ENCODE measurements around the gene INO80E.

INO80E gene

GRCh38 chr16:29975811-29976511, 20.1 kb upstream of the INO80E start:
- DNase-seq: no peak

GRCh38 chr16:29977063-29977825, 18.8 kb upstream of the INO80E start:
- DNase-seq: no peak

DNA sequence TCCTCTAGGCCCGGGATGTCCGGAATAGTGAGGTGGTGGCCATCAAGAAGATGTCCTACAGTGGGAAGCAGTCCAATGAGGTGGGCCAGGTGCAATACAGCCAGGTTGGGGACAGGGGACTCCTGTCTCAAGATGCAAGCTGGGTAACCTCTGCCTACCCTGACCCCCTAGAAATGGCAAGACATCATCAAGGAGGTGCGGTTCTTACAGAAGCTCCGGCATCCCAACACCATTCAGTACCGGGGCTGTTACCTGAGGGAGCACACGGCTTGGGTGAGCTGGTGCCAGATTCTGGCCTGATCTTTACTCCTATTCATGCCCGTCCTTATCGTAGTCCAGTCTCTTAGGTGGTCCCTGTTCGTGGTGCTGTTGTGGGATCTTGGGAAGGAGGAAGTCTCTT, 18.0 kb upstream of the INO80E start:
- no peak for DNase-seq

DNA sequence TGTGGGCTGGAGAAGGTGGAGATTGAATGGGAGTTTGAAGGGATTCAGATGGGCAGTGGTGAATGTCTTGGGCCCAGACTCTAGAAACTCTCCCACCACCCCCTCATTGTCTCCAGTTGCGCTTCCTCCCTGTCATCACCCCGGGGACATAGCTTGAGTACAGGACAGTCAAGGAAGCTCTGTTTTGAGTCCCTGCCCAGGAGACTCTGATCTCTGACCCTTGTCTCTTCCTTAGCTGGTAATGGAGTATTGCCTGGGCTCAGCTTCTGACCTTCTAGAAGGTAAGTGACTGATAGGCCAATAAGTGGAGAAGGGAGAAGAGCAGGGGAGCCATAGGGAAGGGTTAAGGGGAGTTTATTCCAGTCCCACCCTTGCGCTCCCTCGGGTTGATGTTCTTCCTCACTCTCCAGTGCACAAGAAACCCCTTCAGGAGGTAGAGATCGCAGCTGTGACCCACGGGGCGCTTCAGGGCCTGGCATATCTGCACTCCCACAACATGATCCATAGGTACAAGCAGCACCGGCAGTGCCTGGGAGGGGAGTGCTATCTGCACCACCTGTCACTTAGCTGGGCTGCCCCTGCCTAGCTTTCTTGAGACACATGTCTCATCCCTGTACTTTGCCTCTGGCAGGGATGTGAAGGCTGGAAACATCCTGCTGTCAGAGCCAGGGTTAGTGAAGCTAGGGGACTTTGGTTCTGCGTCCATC, 17.3 kb upstream of the INO80E start:
- DNase-seq: no peak

- DNase-seq: no peak
Measured at GRCh38 chr16:29982560-29983419, 13.3 kb upstream of the INO80E start.

DNA sequence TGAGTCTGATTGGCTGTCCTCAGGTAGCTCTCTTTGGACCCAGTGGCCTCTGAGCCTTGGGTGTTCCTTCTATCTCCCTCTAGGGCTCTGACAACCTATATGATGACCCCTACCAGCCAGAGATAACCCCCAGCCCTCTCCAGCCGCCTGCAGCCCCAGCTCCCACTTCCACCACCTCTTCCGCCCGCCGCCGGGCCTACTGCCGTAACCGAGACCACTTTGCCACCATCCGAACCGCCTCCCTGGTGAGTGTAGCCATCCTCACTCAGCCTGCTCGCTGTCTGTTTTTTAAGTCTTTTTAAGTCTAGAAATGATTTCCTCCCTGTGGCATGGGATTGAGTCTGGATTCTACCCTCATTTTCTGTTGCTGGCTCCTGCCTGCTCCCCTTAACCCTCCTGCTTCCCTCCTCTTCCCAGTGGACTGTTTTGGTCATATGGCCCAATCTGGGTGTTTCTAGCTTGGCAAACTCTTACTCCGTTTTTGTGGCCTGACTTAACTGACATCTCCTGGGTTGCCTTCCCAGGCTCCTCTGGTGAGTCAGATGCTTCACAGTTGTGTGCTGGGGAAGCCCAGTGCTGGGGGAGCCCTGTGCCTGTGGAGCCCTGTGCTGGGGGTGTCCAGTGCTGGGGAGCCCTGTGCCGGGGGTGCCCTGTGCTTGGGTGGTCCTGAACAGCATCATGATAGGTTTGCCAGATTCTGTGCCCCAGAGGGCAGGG, 12.5 kb upstream of the INO80E start:
- DNase-seq: no peak

- DNase-seq: no peak
Measured at GRCh38 chr16:29984137-29984763, 11.8 kb upstream of the INO80E start.

DNA sequence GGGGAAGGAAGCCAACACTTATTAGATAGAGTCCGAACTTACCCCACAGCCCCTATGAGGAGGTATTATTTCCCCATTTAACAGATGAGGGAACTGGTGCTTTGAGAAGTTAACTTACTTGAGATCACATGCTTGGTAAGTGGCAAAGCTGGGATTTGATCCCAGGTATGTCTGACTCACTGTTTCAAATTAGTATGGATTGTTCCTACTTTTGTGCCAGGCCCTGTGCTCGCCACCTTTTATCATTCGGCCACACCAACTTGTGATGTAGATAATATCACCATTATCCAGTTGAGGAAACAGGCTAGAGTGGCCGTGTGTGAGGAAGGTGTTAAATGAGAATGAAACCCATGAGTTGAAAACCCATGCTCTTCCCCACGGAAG, 11.3 kb upstream of the INO80E start:
- DNase-seq: no peak

GRCh38 chr16:29985271-29985811, 10.7 kb upstream of the INO80E start:
- no peak for DNase-seq

- DNase-seq: no peak
Measured at GRCh38 chr16:29986231-29986630, 9.8 kb upstream of the INO80E start.

DNA sequence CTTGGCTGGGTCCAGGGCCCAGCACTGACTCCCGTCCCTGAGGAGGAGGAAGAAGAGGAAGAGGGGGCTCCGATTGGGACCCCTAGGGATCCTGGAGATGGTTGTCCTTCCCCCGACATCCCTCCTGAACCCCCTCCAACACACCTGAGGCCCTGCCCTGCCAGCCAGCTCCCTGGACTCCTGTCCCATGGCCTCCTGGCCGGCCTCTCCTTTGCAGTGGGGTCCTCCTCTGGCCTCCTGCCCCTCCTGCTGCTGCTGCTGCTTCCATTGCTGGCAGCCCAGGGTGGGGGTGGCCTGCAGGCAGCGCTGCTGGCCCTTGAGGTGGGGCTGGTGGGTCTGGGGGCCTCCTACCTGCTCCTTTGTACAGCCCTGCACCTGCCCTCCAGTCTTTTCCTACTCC, 9.1 kb upstream of the INO80E start:
- no peak for DNase-seq

GRCh38 chr16:29987371-29988085, 8.5 kb upstream of the INO80E start:
- no peak for DNase-seq

- no peak for DNase-seq
Measured at GRCh38 chr16:29988346-29989075, 7.5 kb upstream of the INO80E start.

- DNase-seq: no peak
Measured at GRCh38 chr16:29989111-29989858, 6.8 kb upstream of the INO80E start.

- DNase-seq: no peak
Measured at GRCh38 chr16:29990034-29990433, 6.0 kb upstream of the INO80E start.

DNA sequence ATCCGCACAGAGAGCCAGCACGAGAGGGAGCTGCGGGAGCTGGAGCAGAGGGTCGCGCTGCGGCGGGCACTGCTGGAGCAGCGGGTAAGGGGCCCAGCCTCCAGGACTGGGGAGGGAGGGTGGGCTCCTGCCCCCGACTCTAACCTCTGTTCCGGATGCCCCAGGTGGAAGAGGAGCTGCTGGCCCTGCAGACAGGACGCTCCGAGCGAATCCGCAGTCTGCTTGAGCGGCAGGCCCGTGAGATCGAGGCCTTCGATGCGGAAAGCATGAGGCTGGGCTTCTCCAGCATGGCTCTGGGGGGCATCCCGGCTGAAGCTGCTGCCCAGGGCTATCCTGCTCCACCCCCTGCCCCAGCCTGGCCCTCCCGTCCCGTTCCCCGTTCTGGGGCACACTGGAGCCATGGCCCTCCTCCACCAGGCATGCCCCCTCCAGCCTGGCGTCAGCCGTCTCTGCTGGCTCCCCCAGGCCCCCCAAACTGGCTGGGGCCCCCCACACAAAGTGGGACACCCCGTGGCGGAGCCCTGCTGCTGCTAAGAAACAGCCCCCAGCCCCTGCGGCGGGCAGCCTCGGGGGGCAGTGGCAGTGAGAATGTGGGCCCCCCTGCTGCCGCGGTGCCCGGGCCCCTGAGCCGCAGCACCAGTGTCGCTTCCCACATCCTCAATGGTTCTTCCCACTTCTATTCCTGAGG, 5.0 kb upstream of the INO80E start:
- DNase-seq: no peak

DNA sequence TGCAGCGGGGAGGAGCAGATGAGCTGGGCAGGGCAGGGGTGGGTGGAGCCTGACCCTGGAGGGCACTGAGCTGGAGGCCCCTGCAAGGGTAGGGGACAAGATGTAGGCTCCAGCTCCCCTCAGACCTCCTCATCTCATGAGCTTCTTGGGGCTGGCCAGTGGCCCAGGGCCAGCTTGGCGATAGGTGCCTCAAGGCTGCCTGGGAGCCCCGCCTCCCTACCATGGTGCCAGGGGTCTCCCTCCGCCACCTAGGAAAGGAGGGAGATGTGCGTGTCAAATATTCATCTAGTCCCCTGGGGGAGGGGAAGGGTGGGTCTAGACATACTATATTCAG, 4.5 kb upstream of the INO80E start:
- no peak for DNase-seq

DNA sequence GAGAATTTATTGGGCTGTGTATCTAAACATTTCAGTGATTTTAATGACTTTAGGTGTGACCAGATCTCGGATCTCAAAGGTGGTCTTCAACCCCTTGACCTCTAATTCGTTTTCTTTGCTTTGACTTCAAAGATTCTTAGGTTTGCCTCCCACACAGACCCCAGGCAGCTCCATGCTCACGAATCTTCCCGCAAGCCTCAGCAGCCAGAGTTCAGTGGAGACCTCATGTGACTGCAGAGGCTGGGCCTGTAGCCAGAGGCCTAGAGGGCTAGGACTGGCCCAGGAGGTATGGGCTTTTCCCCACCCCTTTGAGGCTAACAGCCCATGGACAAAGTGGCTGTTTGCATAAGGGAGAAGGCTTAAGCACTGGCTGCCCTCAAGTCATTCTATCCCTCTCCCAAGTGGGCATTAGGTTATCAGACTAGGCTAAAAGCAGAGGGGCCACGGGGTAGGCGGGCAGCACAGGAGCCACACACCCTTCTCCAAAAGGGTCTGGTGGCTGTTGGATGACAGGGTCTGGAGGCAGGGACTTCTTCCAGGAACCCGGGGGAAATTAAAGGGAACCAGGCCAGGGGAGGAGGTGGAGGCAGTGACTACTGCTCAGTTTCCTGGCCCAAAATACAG, 3.6 kb upstream of the INO80E start:
- no peak for DNase-seq

Measured in stimulated activated CD4-positive, alpha-beta T cell treated with anti-CD3 and anti-CD28 coated beads, Interleukin-4, amount 100 ng/mL, for 4 hours (primary cell).